Transverse colon (tissue), 4 donors: ENCODE measurements around the gene IL6. TPM values are rescaled to one million over a fixed set of nuclear protein-coding genes. Genes with fewer than 3 reads are reported as not detected.
"Not testable (repeated sequence)": the region's sequence is repeated elsewhere in the genome, so short reads cannot be mapped to it uniquely, and the experiment has no call there.

Experiments used
- DNase-seq: peaks from one replicate; pipeline ENCODE4 v3.0.0-alpha.2; 2019
- H3K27ac ChIP-seq, 4 donors: fragments of 200-600 bp; sonication (generic); 2 replicates each; pipeline ENCODE4 v1.5.1; 2016 to 2018; ENCODE audit warnings: inconsistent platforms in 4 of 4
- H3K27me3 ChIP-seq: fragments of 200-600 bp; sonication (generic); 2 replicates; pipeline ENCODE4 v1.5.1; 2017; ENCODE audit warnings: inconsistent platforms
- H3K36me3 ChIP-seq, 4 donors: fragments of 200-600 bp; sonication (generic); 2 replicates each; pipeline ENCODE4 v1.5.1; 2017 to 2019; ENCODE audit warnings: inconsistent platforms in 4 of 4
- H3K4me1 ChIP-seq, 4 donors: fragments of 200-600 bp; sonication (generic); 2 replicates each; pipeline ENCODE4 v1.5.1; 2017 to 2020; ENCODE audit warnings: inconsistent platforms in 4 of 4
- H3K4me3 ChIP-seq, 4 donors: fragments of 200-600 bp; sonication (generic); 1 replicate in 1 of 4; 2 replicates in 3 of 4; pipeline versions ENCODE4 v1.5.1 to v1.6.1; 2017 to 2019; ENCODE audit warnings: inconsistent platforms in 4 of 4
- H3K9me3 ChIP-seq, 2 donors: fragments of 200-600 bp; sonication (generic); 2 replicates each; pipeline ENCODE4 v1.5.1; 2017 to 2019; ENCODE audit warnings: inconsistent platforms in 2 of 2
- CTCF ChIP-seq, 5 experiments: fragments of 200-600 bp in 3 of 5; fragments of 450-650 bp in 2 of 5; sonication (generic) in 3 of 5; IDR thresholded peaks; 1 replicate in 2 of 5; 2 replicates in 3 of 5; pipeline ENCODE4 v1.5.1; 2016 to 2017; ENCODE audit warnings: antibody characterized with exemption in 5 of 5, inconsistent platforms in 3 of 5, mild to moderate bottlenecking in 2 of 5, moderate library complexity in 1 of 5
- EP300 ChIP-seq: sonication (generic); formaldehyde crosslinking; IDR thresholded peaks from one replicate; pipeline ENCODE4 v1.6.1; 2017; ENCODE audit warnings: antibody characterized with exemption, low read depth
- POLR2A ChIP-seq: fragments of 450-650 bp; IDR thresholded peaks from one replicate; pipeline ENCODE4 v1.6.1; 2016; ENCODE audit warnings: antibody characterized with exemption, mild to moderate bottlenecking, moderate library complexity
- POLR2AphosphoS5 ChIP-seq, 3 donors: sonication (generic); formaldehyde crosslinking; IDR thresholded peaks; one replicate each; pipeline ENCODE4 v1.6.1; 2016; ENCODE audit warnings: antibody characterized with exemption in 3 of 3
- WGBS, 2 donors: methylation state at CpG; one replicate each; pipeline ENCODE4 v1.1.5; 2018; ENCODE audit warnings: low coverage in 1 of 2; 5-methylcytosine and 5-hydroxymethylcytosine counted together
- in situ Hi-C, 4 donors: fragments of 200-750 bp; cut with MboI; loops; one replicate each; pipeline versions ENCODE4 v1.15.0 to v1.15.1; 2017; ENCODE audit warnings: low sequenced_read_pairs in 3 of 4, low pct_ligation_motif_present in 1 of 4, low pct_unique_long_range_greater_than_20kb in 1 of 4
- intact Hi-C: fragments of 100-400 bp; cut with DNase I; formaldehyde crosslinking; loops from one replicate; pipeline ENCODE4 v1.15.1; 2023; ENCODE audit warnings: low total_unique reads
- total RNA-seq, 4 donors: library from RNA; depleted of rRNA; stranded (reverse); fragments of >200 nt; gene quantifications; one replicate each; pipeline ENCODE4 v1.1.0, GENCODE V29; 2016

Gene IL6
- total RNA-seq = 10 to 100 TPM in 1 of 4 donors, 1 to 10 TPM in 1, under 1 TPM in 1, not detected in 1; 0.82 to 10.8 (median 1.9) TPM

DNA sequence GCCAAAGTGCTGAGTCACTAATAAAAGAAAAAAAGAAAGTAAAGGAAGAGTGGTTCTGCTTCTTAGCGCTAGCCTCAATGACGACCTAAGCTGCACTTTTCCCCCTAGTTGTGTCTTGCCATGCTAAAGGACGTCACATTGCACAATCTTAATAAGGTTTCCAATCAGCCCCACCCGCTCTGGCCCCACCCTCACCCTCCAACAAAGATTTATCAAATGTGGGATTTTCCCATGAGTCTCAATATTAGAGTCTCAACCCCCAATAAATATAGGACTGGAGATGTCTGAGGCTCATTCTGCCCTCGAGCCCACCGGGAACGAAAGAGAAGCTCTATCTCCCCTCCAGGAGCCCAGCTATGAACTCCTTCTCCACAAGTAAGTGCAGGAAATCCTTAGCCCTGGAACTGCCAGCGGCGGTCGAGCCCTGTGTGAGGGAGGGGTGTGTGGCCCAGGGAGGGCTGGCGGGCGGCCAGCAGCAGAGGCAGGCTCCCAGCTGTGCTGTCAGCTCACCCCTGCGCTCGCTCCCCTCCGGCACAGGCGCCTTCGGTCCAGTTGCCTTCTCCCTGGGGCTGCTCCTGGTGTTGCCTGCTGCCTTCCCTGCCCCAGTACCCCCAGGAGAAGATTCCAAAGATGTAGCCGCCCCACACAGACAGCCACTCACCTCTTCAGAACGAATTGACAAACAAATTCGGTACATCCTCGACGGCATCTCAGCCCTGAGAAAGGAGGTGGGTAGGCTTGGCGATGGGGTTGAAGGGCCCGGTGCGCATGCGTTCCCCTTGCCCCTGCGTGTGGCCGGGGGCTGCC is at the start of gene IL6:
IL6 (plus strand) TSS at position 294 of the 807 bp plus-strand sequence; CDS start at position 357, 63 bp downstream.
- peak within 1 kb of the TSS; percentile 8 to 42 (median 17) for H3K4me3 ChIP-seq
- H3K4me1 ChIP-seq = peaks cover 5 to 45% (median 9%) of the 10 kb centered on the region in 4 donors
- H3K27ac ChIP-seq = peak within 1 kb of the TSS; percentile 59 to 62 (median 61)
- 35 to 93% methylated on average over 7 to 25 of the region's 28 CpGs for WGBS, 2 donors
- intact Hi-C loops (loop anchor here (2.0 to 5.0 kb wide), 2 partner anchors 166 to 285 kb away; partner anchors contain the start of gene HYCC1), in situ Hi-C loops (loop anchor here (5.0 to 10.0 kb wide), 2 partner anchors 162 to 165 kb away; no protein-coding TSS in a partner anchor)
- no peaks in the 10 kb centered on the region for H3K36me3 ChIP-seq
- no peaks in the 10 kb centered on the region for H3K27me3 ChIP-seq
- no peaks in the 10 kb centered on the region for H3K9me3 ChIP-seq
- TF ChIP-seq EP300 = no peak
- no peak for TF ChIP-seq CTCF (IDR thresholded peaks at IDR 0.05)
- TF ChIP-seq POLR2AphosphoS5 (IDR thresholded peaks at IDR 0.05) = peak in 1 of 3 donors; percentile 14
- TF ChIP-seq POLR2A = no peak
- DNase-seq = peak; percentile 63

DNA sequence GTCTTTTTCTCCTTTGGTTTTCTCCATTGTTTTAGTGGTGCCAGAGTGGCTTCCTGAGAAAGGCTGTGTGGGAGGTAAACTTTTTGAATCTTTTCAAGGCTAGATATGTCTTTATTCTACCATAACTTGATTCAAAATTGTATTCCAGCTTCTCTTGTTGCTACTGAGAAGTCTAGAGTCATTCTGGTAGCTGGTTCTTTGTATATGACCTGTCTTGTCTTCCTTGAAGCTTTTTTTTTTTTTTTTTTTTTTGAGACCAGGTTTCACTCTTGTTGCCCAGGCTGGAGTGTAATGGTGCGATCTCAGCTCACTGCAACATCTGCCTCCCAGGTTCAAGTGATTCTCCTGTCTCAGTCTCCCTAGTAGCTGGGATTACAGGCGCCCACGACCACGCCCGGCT is 49.7 kb upstream of the IL6 start:
- H3K36me3 ChIP-seq, H3K9me3 ChIP-seq, H3K4me3 ChIP-seq, in situ Hi-C loops, DNase-seq, intact Hi-C loops, H3K27me3 ChIP-seq, H3K4me1 ChIP-seq, H3K27ac ChIP-seq: not testable (repeated sequence)
- WGBS, 2 donors = 64% methylated on average over 5 of the region's 5 CpGs; no CpG with 5 or more reads in 1 of the 2 donors

- H3K9me3 ChIP-seq = no peaks in the 10 kb centered on the region
- H3K4me3 ChIP-seq = no peak overlapping the region
- peaks cover 0 to 8% (median 0%) of the 10 kb centered on the region in 4 donors for H3K4me1 ChIP-seq
- WGBS, 2 donors = 22 to 52% methylated on average over 1 to 6 of the region's 6 CpGs
- H3K36me3 ChIP-seq = no peaks in the 10 kb centered on the region
- TF ChIP-seq EP300 (no peak), CTCF (IDR thresholded peaks at IDR 0.05) (no peak), POLR2AphosphoS5 (IDR thresholded peaks at IDR 0.05) (no peak), POLR2A (no peak)
- in situ Hi-C loops (no loop called here), intact Hi-C loops (no loop called here)
- H3K27ac ChIP-seq = no peak overlapping the region
- no peak for DNase-seq
- no peaks in the 10 kb centered on the region for H3K27me3 ChIP-seq
Observed at GRCh38 chr7:22677680-22678079, 49.3 kb upstream of the IL6 start.

GRCh38 chr7:22680482-22680911 is 46.5 kb upstream of the IL6 start:
- peaks cover 0 to 8% (median 0%) of the 10 kb centered on the region in 4 donors for H3K4me1 ChIP-seq
- no peaks in the 10 kb centered on the region for H3K27me3 ChIP-seq
- H3K4me3 ChIP-seq = no peak overlapping the region
- H3K27ac ChIP-seq = no peak overlapping the region
- no peak for DNase-seq
- H3K9me3 ChIP-seq = no peaks in the 10 kb centered on the region
- in situ Hi-C loops (no loop called here), intact Hi-C loops (no loop called here)
- 73 to 79% methylated on average over 4 to 5 of the region's 5 CpGs for WGBS, 2 donors
- TF ChIP-seq POLR2A (no peak), CTCF (IDR thresholded peaks at IDR 0.05) (no peak), POLR2AphosphoS5 (IDR thresholded peaks at IDR 0.05) (no peak), EP300 (no peak)
- no peaks in the 10 kb centered on the region for H3K36me3 ChIP-seq
